Cardiac atrium fibroblast (primary cell): Measurements from ENCODE around the gene SPHKAP. TPM values are rescaled to one million over a fixed set of nuclear protein-coding genes. Genes with fewer than 3 reads are reported as not detected.

ENCODE experiments used
- total RNA-seq: library from RNA; depleted of rRNA; stranded (reverse); fragments of >200 nt; gene quantifications from 2 replicates; pipeline ENCODE4 v1.2.3, GENCODE V29; 2015

SPHKAP gene
- not detected in 2 replicates for total RNA-seq

GRCh38 chr2:228181098-228182019, at the start of gene SPHKAP:
Gene SPHKAP (minus strand): TSS chr2:228181687. CDS start chr2:228181598, 89 bp downstream.

